GF-D8 (cell line): Measurements from ENCODE around the gene KCTD1.

Experiments
- DNase-seq: peaks from one replicate; lab custom pipeline; 2025; lab: John Stamatoyannopoulos, UW

The KCTD1 gene

DNA sequence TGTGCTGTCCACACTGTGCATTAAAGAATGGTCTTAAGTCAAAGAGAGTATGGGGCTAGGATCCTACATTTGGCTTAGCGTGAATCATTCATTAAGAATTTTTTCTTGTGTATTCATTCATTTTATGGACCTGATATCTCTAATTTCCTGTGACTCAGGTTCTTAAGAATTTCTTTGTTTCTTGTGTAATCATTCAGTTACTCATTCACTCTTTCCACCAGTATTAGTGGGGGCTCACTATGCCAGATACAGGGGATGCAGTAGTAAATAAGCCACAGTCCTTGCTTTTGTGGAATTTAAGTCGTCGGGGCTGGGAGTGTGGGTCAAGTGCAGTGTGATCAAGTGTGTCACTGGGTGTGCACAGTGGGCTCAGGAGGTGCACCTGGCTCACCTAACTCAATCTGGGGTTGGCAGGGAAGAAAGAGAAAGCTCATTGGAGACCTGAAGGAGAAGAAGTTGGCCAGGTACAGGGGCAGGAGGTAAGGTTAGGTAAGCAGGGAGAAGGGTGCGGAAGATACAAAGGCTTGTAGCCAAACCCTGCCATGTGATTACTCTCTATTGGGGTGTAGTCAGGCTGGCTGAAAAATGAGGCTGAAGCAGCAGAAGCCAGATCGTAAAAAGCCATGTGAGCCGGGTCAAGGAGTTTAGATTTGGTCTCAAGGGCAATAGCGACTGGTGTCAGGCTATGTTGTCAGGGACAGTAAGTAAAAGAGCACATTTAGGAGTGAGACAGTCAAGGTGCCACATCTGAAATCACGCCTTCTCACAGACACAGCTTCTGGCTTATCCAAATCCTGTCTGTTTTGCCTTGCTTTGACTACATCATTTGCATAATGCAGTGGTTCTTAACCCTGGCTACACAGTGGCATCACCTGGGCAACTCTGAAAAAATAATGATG lies 67.2 kb downstream of the KCTD1 start:
- no peak for DNase-seq

DNA sequence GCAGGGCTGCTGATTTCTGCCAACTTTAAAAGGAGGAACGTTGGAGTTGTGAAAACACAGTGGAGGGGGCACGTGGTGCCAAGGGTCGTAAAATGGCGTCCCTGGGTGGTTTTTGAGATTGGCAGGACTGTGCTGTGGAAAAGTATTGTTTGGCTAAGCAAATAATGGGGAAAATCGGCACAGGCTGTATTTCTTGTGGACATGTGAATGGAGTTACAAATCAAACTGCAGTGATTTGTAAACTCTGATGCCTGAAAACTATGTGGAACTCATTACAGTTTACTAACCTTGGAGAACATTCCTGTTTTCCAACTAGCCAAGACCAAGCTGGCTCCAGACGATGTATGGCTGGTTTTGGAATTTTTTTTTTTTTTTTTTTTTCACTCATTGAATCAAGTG lies 68.7 kb downstream of the KCTD1 start:
- DNase-seq = no peak

GRCh38 chr18:26479065-26479680 lies 69.2 kb downstream of the KCTD1 start:
- DNase-seq = no peak

GRCh38 chr18:26477828-26478466 lies 70.4 kb downstream of the KCTD1 start:
- no peak for DNase-seq

- no peak for DNase-seq
These were observed 71.7 kb downstream of the KCTD1 start for GRCh38 chr18:26476697-26477096.

DNA sequence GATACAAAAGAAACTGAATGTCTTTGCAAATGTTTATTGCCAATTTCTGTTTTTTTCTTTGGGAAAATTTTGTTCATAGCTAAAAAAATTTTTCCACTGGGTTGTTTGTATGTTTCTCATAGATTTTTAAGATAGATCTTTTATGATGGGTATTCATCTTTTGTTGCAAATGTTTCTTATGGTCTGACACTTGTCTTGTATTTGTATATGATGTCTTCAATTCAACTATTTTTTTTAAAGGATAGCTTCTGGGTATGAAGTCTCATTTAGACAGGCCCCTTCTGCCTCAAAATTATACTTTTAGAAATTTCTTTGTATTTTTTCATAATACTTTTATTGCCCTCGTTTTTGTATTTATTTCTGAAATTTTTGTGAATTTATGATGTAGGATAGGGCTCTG lies 73.8 kb downstream of the KCTD1 start:
- no peak for DNase-seq

DNA sequence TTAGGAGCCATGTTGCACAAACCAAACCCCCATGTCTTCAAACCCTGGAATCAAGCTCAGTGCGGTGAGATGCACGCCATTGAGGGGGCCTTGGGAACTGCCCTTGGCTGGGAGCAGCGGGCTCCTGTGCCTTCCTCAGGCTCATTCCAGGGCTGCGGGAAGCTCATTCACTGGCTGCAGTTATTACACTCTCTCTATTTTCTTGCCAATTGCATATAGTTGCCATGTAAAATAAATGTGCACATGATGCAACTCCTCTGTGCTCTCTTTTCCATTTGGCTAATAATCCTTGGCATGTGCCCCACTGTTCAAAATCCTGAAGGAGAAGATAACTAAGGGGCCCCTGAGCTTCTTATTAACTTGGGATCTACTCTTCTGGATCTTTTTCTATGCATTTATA lies 74.7 kb downstream of the KCTD1 start:
- no peak for DNase-seq

DNA sequence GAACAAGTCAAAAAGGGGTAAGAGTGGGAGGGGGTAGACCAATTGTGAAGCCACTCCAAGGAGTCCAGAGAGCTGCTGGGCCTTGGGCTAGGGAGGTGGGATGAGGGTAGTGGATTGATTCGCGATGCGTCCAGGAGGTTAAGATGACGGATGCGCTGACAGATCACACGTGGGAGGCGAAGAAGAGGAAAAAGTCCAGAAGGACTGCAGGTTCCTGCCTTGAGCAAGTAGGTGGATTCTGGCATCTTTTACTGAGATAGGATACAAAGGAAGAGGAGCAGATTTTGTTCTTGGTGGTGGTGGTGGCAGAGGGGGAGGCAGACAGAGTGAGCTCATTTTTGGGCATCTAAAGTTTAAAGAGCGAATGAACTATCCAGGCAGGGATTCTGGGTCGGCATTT lies 76.5 kb downstream of the KCTD1 start:
- no peak for DNase-seq

GRCh38 chr18:26471027-26471426 lies 77.3 kb downstream of the KCTD1 start:
- no peak for DNase-seq

DNA sequence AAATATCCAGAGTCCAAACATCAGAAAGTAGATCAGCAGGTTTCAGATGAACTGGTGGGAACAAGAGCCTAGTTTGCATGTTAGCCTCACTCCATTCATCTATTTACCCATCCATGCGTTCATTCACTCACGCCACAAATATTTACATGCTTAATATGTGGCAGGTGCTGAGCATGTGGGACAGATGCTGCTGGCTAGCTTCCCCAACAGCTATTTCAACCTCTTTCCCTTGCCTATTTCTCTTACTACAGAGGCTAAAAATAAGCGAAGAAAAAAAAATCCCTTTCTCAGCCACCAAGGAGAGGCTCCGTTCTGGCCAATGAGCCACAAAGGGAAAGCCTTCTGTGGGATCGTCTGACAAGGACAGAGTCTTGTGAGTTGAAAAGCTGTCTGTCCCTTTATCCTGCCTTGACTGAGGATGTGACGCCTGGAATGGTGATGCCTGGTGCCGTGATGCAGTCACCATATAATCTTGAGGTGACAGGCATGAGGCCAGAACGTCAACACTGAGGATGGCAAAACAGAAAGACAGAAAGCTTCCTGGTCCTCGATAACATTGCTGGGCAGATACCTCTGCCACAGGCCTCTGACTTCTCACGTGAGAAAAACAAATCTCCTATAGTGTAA lies 78.2 kb downstream of the KCTD1 start:
- no peak for DNase-seq

DNA sequence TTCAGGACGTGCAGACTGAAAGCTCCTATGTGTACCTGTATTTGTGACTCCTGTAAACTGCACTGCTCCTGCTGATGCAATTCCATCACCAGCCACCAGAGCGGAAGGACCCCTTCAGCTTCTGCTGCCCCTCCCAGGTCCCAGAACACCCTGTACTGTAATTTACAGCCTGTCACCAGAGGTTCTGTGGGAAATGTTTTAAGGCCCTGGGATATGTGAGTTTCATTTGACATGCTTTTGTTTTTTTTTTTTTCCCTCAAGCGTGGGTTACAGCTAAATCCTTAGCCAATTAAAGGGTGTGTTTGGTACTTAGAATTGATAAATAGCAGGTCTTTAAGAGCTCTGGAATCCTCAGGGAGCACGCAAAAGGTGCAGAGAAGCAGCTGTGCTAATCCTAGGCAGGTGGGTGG lies 79.4 kb downstream of the KCTD1 start:
- no peak for DNase-seq

- DNase-seq = no peak
These were observed 82.3 kb downstream of the KCTD1 start for GRCh38 chr18:26466026-26466425.

DNA sequence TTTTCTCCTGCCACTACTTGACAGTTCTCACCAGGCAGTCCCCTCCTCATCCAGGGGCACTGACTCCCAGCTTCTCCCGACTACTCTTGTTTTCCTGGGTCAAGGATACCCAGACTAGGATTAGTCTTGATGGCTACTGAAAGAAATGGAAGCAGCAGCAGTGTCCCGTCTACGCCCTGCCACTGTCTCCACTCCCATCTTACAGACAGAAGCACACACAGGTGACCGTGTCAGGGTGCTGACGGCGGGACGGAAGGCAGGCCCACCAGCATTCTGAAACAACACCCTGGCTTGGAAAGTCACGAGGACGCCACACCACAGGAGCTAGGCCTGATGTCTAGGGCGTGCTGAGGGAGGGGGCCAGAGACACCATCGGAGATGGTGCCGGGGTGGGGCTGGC lies 82.9 kb downstream of the KCTD1 start:
- DNase-seq = no peak

DNA sequence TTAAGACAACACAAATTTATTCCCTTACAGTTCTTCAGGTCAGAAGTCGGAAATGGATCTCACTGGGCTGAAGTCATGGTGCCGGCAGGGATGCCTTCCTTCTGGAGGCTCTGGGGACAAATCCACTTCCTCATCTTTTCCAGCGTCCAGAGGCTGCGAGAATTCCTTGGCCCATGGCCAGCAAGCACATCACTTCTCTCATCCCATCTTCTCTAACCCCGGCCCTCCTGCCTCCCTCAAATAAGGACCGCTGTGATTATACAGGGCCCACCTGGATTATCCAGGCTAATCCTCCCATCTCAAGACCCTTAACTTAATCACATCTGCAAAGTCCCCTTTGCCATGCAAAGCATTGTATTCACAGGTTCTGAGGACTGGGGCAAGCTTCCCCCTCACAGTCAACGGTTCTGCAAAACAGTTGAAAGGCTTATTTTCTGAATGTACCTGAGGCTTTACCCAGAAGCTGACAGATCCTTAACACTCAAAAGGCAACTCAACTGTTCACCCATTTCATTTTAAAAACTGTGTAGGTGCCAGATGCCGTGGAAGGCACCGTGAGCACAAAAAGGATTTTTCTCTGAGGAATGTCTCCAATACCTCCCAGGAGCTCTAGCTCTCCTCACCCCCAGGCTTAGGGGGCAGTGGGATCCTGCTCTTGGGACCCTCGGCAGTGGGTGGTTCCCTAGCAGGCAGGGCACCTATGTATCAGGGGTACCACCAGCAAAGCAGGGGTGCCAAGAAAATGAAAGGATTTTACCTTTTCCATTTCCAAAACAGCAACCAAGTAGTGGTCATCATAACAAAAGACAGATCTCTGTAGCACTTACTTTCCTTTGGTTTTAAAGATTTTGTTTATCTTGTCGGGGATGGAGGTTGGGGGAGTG lies 84.0 kb downstream of the KCTD1 start:
- no peak for DNase-seq

- no peak for DNase-seq
These were observed 86.0 kb downstream of the KCTD1 start for GRCh38 chr18:26462355-26462754.

GRCh38 chr18:26461405-26461804 lies 86.9 kb downstream of the KCTD1 start:
- no peak for DNase-seq

GRCh38 chr18:26460449-26461091 lies 87.8 kb downstream of the KCTD1 start:
- no peak for DNase-seq

DNA sequence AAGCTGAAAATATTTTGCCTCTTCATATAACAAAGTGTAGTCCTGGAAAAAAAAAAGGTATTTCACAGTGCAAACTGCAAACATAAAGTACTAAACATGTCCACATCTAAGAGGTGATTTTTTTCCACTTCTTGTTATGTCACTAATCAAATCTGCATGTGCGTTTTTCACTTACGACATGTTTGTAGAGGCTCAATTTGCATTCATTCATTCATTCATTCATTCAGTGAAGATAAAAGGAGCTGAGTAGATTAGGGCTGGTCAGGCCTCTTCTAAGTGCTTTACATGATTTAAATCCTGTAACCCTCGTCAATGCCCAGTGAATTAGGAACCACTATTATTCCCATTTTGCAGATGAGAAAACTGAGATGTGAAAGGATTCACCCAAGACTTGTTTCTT lies 88.5 kb downstream of the KCTD1 start:
- DNase-seq = no peak

DNA sequence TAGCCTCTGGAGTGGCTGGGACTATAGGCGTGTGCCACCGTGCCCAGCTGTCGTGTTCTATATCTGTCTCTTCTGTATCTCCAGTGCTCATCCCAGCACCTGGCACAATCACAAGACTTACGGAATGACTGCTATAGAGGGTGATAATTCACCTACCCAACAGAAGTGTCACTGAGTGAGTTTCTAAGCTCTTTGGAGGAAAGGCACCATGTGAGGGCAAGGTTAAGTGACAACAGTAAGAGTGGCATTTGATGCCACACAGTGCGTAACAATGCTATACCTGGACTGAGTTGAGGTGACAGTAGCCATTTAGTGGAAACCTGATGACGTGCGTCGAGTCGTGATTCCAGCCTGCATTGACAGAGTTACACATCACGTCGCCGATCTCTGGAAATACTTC lies 89.0 kb downstream of the KCTD1 start:
- DNase-seq = no peak

GRCh38 chr18:26458526-26459232 lies 89.7 kb downstream of the KCTD1 start:
- no peak for DNase-seq
